ENCODE results near the gene GPC5. TPM values are rescaled to one million over a fixed set of nuclear protein-coding genes. Genes with fewer than 3 reads are reported as not detected.

GPC5 gene
- total RNA-seq, 2 donors from 2014 or later: not detected

DNA sequence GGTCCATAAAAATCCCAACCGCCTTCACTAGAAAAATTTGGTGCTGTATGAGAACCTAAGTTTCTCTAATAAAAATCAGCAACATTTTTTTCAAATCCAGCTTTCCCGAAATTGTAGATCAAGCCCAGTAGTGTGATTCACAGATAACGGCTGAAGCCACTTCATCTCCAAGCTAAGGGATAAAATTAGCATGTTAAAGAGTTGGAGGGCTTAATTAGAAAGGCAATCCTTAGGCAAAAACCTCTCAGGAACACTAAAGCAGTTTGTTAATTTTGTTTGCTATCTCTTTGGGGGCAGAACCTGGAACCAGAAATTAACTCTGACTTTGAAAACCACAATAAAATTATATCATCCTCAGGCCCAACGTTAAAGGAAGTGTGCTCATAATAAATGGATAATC lies 820.2 kb downstream of the GPC5 start:
- TF ChIP-seq POLR2A (IDR thresholded peaks at IDR 0.05): no peak
- TF ChIP-seq, protein P1, sequence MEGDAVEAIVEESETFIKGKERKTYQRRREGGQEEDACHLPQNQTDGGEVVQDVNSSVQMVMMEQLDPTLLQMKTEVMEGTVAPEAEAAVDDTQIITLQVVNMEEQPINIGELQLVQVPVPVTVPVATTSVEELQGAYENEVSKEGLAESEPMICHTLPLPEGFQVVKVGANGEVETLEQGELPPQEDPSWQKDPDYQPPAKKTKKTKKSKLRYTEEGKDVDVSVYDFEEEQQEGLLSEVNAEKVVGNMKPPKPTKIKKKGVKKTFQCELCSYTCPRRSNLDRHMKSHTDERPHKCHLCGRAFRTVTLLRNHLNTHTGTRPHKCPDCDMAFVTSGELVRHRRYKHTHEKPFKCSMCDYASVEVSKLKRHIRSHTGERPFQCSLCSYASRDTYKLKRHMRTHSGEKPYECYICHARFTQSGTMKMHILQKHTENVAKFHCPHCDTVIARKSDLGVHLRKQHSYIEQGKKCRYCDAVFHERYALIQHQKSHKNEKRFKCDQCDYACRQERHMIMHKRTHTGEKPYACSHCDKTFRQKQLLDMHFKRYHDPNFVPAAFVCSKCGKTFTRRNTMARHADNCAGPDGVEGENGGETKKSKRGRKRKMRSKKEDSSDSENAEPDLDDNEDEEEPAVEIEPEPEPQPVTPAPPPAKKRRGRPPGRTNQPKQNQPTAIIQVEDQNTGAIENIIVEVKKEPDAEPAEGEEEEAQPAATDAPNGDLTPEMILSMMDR (IDR thresholded peaks at IDR 0.05): no peak
- Histone ChIP-seq H3K4me1 (no peaks in the 10 kb centered on the region), H3K27me3 (no peaks in the 10 kb centered on the region), H3K27ac (no peak overlapping the region), H3K36me3 (replicated peaks in 1 of 2; ENCODE audit: insufficient read depth in 1 of 2, low read depth in 2 of 2) (no peaks in the 10 kb centered on the region), H3K4me3 (no peak overlapping the region), H3K9me3 (no peaks in the 10 kb centered on the region)
- intact Hi-C loops (cut with DNase I): no loop called here
- 55 to 57% methylated on average over 4 of the region's 4 CpGs for WGBS, 2 donors
- no peak for ATAC-seq
- DNase-seq: no peak

DNA sequence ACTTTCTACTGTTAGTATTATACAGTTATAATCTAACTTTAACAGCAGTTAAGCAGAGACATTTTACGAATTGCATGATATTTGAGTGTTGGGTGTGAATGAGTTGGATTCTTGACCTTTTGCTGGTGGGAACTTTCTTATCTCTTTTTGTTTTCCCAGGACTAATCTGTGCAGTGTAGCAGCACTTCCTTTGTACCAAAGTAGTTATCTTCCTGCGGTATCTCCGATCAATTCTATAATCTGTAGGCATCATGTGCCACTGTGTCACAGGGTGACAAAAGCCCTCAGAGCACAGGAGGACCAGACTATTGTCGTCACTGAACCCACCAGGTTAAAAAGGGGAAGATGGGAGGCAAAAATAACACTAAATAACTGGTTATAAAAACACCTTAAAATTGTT lies 823.5 kb downstream of the GPC5 start:
- 9 to 10% methylated on average over 4 of the region's 4 CpGs for WGBS, 2 donors
- Histone ChIP-seq H3K27me3 (no peaks in the 10 kb centered on the region), H3K27ac (no peak overlapping the region), H3K4me1 (no peaks in the 10 kb centered on the region), H3K36me3 (replicated peaks in 1 of 2; ENCODE audit: insufficient read depth in 1 of 2, low read depth in 2 of 2) (no peaks in the 10 kb centered on the region), H3K9me3 (no peaks in the 10 kb centered on the region), H3K4me3 (no peak overlapping the region)
- ATAC-seq (no peak), DNase-seq (no peak)
- intact Hi-C loops (cut with DNase I): no loop called here
- no peak for TF ChIP-seq POLR2A (IDR thresholded peaks at IDR 0.05)
- TF ChIP-seq, protein P1 (IDR thresholded peaks at IDR 0.05): no peak

DNA sequence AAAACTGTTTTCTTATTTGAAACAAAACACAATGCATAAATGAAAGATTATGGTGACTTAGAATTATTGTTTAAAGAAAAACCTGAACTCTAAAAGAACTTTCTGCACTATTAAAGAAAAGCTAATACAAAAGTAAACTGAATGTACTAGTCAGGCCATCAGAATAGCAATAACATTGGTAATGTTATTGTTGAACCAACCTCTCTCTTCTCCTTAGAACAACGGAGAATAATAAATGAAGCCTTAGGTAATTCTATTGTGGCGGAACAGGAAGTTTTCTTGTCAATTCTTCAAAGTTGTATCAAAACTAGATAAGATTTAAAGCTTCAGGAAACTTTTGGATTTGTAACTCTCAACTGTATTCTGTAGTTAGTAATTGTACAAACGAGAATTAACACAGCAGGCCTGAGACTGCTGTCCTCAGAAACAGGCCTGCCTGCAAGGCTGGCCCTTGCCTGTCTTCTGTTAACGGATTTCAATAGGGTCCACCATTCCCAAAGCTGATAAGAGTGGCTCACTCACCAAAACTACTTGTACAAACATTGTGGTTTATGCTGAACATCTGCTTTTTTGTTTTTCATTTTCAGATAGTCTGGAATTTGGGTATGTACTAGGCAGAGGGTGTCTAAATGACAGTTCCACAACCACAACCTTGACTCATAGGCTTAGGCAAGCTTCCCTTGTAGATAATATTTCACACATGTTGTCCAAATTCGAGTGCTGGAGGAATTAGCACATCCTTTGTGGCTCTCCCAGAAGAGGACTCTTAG lies 825.8 kb downstream of the GPC5 start:
- 50 to 53% methylated on average over 5 of the region's 5 CpGs for WGBS, 2 donors
- H3K9me3 ChIP-seq: no peaks in the 10 kb centered on the region
- H3K4me1 ChIP-seq: no peaks in the 10 kb centered on the region
- peak; percentile 40 for ATAC-seq
- peak in 1 of 4 donors; percentile 11 for DNase-seq
- no peak for TF ChIP-seq POLR2A (IDR thresholded peaks at IDR 0.05)
- TF ChIP-seq, protein P1 (IDR thresholded peaks at IDR 0.05): no peak
- no peaks in the 10 kb centered on the region for H3K36me3 ChIP-seq (replicated peaks in 1 of 2; ENCODE audit: insufficient read depth in 1 of 2, low read depth in 2 of 2)
- H3K4me3 ChIP-seq: no peak overlapping the region
- intact Hi-C loops (cut with DNase I): no loop called here
- no peaks in the 10 kb centered on the region for H3K27me3 ChIP-seq
- no peak overlapping the region for H3K27ac ChIP-seq

DNA sequence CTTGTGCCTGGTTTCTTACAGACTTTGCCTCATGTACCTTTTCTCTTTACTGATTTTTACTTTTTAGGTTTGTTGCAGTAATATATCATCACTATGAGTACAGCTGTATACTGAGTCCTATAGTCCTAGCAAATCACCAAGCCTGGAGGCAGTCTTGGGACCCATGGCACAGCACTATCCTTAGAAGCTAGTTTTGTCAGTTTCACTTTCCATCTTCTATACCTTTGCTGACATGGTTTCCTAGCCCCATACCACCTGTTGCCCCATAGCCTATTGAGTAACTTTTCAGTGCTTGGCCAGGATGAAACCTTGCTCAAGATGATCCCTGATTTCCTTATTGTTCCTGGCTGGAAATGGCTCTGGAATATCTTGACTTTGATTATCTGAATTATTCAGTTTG lies 826.4 kb downstream of the GPC5 start:
- intact Hi-C loops (cut with DNase I): no loop called here
- no peak for DNase-seq
- H3K4me3 ChIP-seq: no peak overlapping the region
- no peaks in the 10 kb centered on the region for H3K27me3 ChIP-seq
- H3K36me3 ChIP-seq (replicated peaks in 1 of 2; ENCODE audit: insufficient read depth in 1 of 2, low read depth in 2 of 2): no peaks in the 10 kb centered on the region
- no peak overlapping the region for H3K27ac ChIP-seq
- no peak for ATAC-seq
- TF ChIP-seq, protein P1 (IDR thresholded peaks at IDR 0.05): no peak
- no peak for TF ChIP-seq POLR2A (IDR thresholded peaks at IDR 0.05)
- H3K9me3 ChIP-seq: no peaks in the 10 kb centered on the region
- no peaks in the 10 kb centered on the region for H3K4me1 ChIP-seq

DNA sequence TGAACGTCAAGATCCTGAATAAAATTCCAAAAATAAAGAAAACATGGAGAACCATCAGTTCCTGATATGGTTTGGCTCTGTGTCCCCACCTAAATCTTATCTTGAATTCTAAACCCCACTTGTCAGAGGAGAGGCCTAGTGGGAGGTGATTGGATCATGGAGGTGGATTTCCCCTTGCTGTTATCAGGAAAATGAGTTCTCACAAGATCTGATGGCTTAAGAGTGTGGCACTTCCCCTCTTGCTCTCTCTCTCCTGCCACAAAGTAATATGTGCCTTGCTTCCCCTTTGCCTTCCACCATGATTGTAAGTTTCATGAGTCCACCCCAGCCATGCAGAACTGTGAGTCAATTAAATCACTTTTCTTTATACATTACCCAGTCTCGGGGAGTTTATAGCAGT lies 827.4 kb downstream of the GPC5 start:
- TF ChIP-seq, protein P1 (IDR thresholded peaks at IDR 0.05): no peak
- TF ChIP-seq POLR2A (IDR thresholded peaks at IDR 0.05): no peak
- Histone ChIP-seq H3K4me3 (no peak overlapping the region), H3K36me3 (replicated peaks in 1 of 2; ENCODE audit: insufficient read depth in 1 of 2, low read depth in 2 of 2) (no peaks in the 10 kb centered on the region), H3K4me1 (no peaks in the 10 kb centered on the region), H3K27ac (no peak overlapping the region), H3K27me3 (no peaks in the 10 kb centered on the region), H3K9me3 (no peaks in the 10 kb centered on the region)
- DNase-seq: no peak
- 69 to 77% methylated on average over 2 of the region's 2 CpGs for WGBS, 2 donors
- ATAC-seq: no peak
- intact Hi-C loops (cut with DNase I): no loop called here
